Natural killer cell (primary cell): ENCODE data around the gene ART4. TPM values are rescaled to one million over a fixed set of nuclear protein-coding genes. Genes with fewer than 3 reads are reported as not detected.

Experiments
- ATAC-seq, 3 donors: fragments of 150-1000 bp in 2 of 3; fragments of 200-7000 bp in 1 of 3; cut with Tn5 transposase; 1 replicate in 1 of 3; 2 replicates in 2 of 3; pipeline ENCODE4 v1.10.0; 2021; ENCODE audit warnings: mild to moderate bottlenecking in 2 of 3, moderate library complexity in 2 of 3
- DNase-seq, 2 donors: peaks; one replicate each; pipeline versions ENCODE4 v3.0.0 to v3.0.0-alpha.2; 2013 to 2021; ENCODE audit warnings: mixed read lengths in 1 of 2
- H3K27ac ChIP-seq: one replicate; pipeline ENCODE4 v1.5.1; 2013; ENCODE audit warnings: mild to moderate bottlenecking, low read length
- H3K27me3 ChIP-seq: one replicate; pipeline ENCODE4 v1.6.1; 2013; ENCODE audit warnings: low read length; ENCODE audit not compliant: control insufficient read depth, insufficient read depth
- H3K36me3 ChIP-seq: one replicate; pipeline ENCODE4 v1.6.1; 2013; ENCODE audit warnings: low read length; ENCODE audit not compliant: control insufficient read depth, insufficient read depth
- H3K4me1 ChIP-seq: one replicate; pipeline ENCODE4 v1.6.1; 2013; ENCODE audit warnings: low read length; ENCODE audit not compliant: control insufficient read depth, insufficient read depth
- H3K4me3 ChIP-seq: one replicate; pipeline ENCODE4 v1.5.1; 2013; ENCODE audit warnings: low read length
- H3K9me3 ChIP-seq: one replicate; pipeline ENCODE4 v1.6.1; 2013; ENCODE audit warnings: low read length; ENCODE audit not compliant: control insufficient read depth, insufficient read depth
- H3K27ac Mint-ChIP-seq, 2 donors: one replicate each; pipeline ENCODE4 v1.8.0; 2022; ENCODE audit warnings: mild to moderate bottlenecking in 2 of 2, mixed read lengths in 2 of 2, moderate library complexity in 1 of 2
- H3K27me3 Mint-ChIP-seq, 2 donors: one replicate each; pipeline ENCODE4 v1.8.0; 2022; ENCODE audit warnings: low read depth in 2 of 2, mixed read lengths in 2 of 2
- H3K36me3 Mint-ChIP-seq: one replicate; pipeline ENCODE4 v1.8.0; 2022; ENCODE audit warnings: mixed read lengths
- H3K4me1 Mint-ChIP-seq, 2 donors: one replicate each; pipeline ENCODE4 v1.8.0; 2022; ENCODE audit warnings: mixed read lengths in 2 of 2
- H3K4me3 Mint-ChIP-seq: one replicate; pipeline ENCODE4 v1.8.0; 2022; ENCODE audit warnings: mild to moderate bottlenecking, moderate library complexity, mixed read lengths
- H3K9me3 Mint-ChIP-seq, 2 donors: one replicate each; pipeline ENCODE4 v1.8.0; 2022; ENCODE audit warnings: mixed read lengths in 2 of 2
- CTCF ChIP-seq: fragments of 200-600 bp; IDR thresholded peaks from one replicate; pipeline ENCODE4 v1.8.0; 2022; ENCODE audit warnings: antibody characterized with exemption
- WGBS: methylation state at CpG from one replicate; pipeline ENCODE4 v1.1.7; 2013; ENCODE audit warnings: missing lambda C conversion rate; ENCODE audit not compliant: insufficient coverage; 5-methylcytosine and 5-hydroxymethylcytosine counted together
- intact Hi-C: fragments of 100-400 bp; cut with micrococcal nuclease; formaldehyde crosslinking; loops from one replicate; pipeline ENCODE4 v1.14.2; 2022
- total RNA-seq, 4 donors: library from RNA; stranded (reverse); fragments of 120-200 nt in 1 of 4; gene quantifications; one replicate each; pipeline versions ENCODE4 v1.2.3 to v1.2.4, GENCODE V29; 2013 to 2022

The ART4 gene
- total RNA-seq, 3 donors from 2014 or later (not counting 1 experiment from before 2014, with no cell fraction given): not detected

- H3K27me3 ChIP-seq: no peaks in the 10 kb centered on the region
- no peak overlapping the region for H3K27ac ChIP-seq
- no peaks in the 10 kb centered on the region for H3K4me1 ChIP-seq
- no CpG with 5 or more reads among the region's 2 CpGs for WGBS
- DNase-seq (no peak), ATAC-seq (no peak)
- Mint-ChIP-seq H3K4me3 (no peak overlapping the region), H3K27me3 (no peaks in the 10 kb centered on the region), H3K9me3 (no peaks in the 10 kb centered on the region), H3K27ac (no peak overlapping the region), H3K4me1 (peaks cover 0 to 7% of the 10 kb centered on the region in 2 donors), H3K36me3 (no peaks in the 10 kb centered on the region)
- no peaks in the 10 kb centered on the region for H3K9me3 ChIP-seq
- intact Hi-C loops: no loop called here
- H3K36me3 ChIP-seq: no peaks in the 10 kb centered on the region
- TF ChIP-seq CTCF: no peak
- H3K4me3 ChIP-seq: no peak overlapping the region
These were observed 33.5 kb upstream of the ART4 start for GRCh38 chr12:14876833-14877232.

- H3K4me1 Mint-ChIP-seq: no peaks in the 10 kb centered on the region
- Histone ChIP-seq H3K27me3 (no peaks in the 10 kb centered on the region), H3K4me3 (no peak overlapping the region), H3K4me1 (no peaks in the 10 kb centered on the region), H3K27ac (no peak overlapping the region), H3K9me3 (no peaks in the 10 kb centered on the region), H3K36me3 (no peaks in the 10 kb centered on the region)
- H3K27me3 Mint-ChIP-seq: no peaks in the 10 kb centered on the region
- intact Hi-C loops: no loop called here
- no peak for TF ChIP-seq CTCF
- no peak overlapping the region for H3K4me3 Mint-ChIP-seq
- H3K36me3 Mint-ChIP-seq: no peaks in the 10 kb centered on the region
- 94% methylated on average over 2 of the region's 3 CpGs for WGBS
- H3K27ac Mint-ChIP-seq: no peak overlapping the region
- ATAC-seq: no peak
- H3K9me3 Mint-ChIP-seq: no peaks in the 10 kb centered on the region
- DNase-seq: no peak
These were observed 31.6 kb upstream of the ART4 start for GRCh38 chr12:14874882-14875281.

GRCh38 chr12:14873440-14874185 lies 30.3 kb upstream of the ART4 start:
- H3K36me3 ChIP-seq: no peaks in the 10 kb centered on the region
- Mint-ChIP-seq H3K27me3 (no peaks in the 10 kb centered on the region), H3K27ac (no peak overlapping the region), H3K36me3 (no peaks in the 10 kb centered on the region), H3K9me3 (no peaks in the 10 kb centered on the region), H3K4me3 (no peak overlapping the region), H3K4me1 (no peaks in the 10 kb centered on the region)
- ATAC-seq (no peak), DNase-seq (no peak)
- intact Hi-C loops: no loop called here
- no peaks in the 10 kb centered on the region for H3K4me1 ChIP-seq
- no peak for TF ChIP-seq CTCF
- no peak overlapping the region for H3K27ac ChIP-seq
- no peaks in the 10 kb centered on the region for H3K9me3 ChIP-seq
- H3K27me3 ChIP-seq: no peaks in the 10 kb centered on the region
- WGBS: 68% methylated on average over 1 of the region's 1 CpG
- H3K4me3 ChIP-seq: no peak overlapping the region

- Mint-ChIP-seq H3K4me3 (no peak overlapping the region), H3K27me3 (peaks cover 0 to 4% of the 10 kb centered on the region in 2 donors), H3K9me3 (no peaks in the 10 kb centered on the region), H3K36me3 (no peaks in the 10 kb centered on the region), H3K27ac (no peak overlapping the region), H3K4me1 (no peaks in the 10 kb centered on the region)
- H3K36me3 ChIP-seq: no peaks in the 10 kb centered on the region
- no peaks in the 10 kb centered on the region for H3K9me3 ChIP-seq
- no peak overlapping the region for H3K4me3 ChIP-seq
- no peak for TF ChIP-seq CTCF
- intact Hi-C loops: no loop called here
- H3K4me1 ChIP-seq: no peaks in the 10 kb centered on the region
- H3K27ac ChIP-seq: no peak overlapping the region
- WGBS: no CpG with 5 or more reads among the region's 1 CpG
- DNase-seq: no peak
- ATAC-seq: no peak
- no peaks in the 10 kb centered on the region for H3K27me3 ChIP-seq
These were observed 28.6 kb upstream of the ART4 start for GRCh38 chr12:14871886-14872285.
